ENCODE measurements around the gene PRX. TPM values are rescaled to one million over a fixed set of nuclear protein-coding genes. Genes with fewer than 3 reads are reported as not detected.

PRX gene
- total and polyA plus RNA-seq, 2 of the 13 experiments (the other 11 are each of a cell fraction or from before 2014, with no cell fraction given) = 0.66 TPM

DNA sequence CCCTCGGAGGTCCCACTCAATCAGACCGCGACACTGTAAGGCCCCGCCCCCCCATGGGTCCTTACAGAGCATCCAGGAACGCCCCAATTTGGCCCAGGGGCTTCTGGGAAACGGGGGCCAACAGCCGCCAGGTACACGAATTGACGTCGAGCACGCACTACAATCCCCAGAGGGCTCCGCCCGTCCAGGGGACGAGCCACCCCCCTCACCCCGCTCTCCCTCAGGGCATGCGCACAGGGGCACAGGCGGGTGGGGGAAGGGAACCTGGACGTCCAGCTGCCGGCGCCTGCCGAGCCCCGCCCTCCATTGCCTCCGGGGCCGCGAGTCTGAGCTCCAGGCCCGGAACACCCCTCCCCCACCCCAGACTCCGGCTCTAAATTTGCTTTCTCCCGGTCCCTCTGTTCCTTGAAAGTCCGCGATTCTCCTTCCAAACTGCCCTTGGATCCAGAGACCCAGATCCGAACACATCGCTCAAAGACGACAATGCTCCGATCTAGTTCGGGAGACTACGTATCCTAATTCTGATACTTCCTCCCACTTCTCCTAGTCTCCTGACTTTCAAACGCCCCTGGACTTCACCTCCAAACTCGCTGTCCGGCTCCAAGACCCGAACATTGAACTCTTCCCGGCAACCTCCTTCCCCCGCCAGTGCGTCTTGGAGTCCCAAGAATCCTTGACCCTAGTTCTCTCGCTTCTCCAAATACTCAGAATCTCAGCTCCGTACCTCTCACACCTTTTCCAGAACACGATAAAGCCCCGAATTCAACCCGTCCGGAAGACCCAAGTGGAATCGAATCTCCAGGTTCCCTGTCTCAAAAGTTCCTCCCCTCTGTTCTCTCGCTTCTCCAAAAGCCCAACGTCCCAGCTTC is 30.2 kb upstream of the PRX start (continued):
- TF ChIP-seq MIER2 (CRISPR knock-in tag; IDR thresholded peaks at IDR 0.05) (no peak), CHD4 (IDR thresholded peaks at IDR 0.05; ENCODE audit: borderline replicate concordance, low read length) (no peak), ZNF12 (CRISPR knock-in tag; IDR thresholded peaks at IDR 0.05) (no peak), HOXA7 (CRISPR knock-in tag; IDR thresholded peaks at IDR 0.05) (no peak), PHF8 (CRISPR knock-in tag; IDR thresholded peaks at IDR 0.05) (peak; percentile 45; the same call in 1 of the 2 replicates), GABPA (IDR thresholded peaks at IDR 0.05; ENCODE audit: low read depth, low read length) (no peak), GABPA (CRISPR knock-in tag; IDR thresholded peaks at IDR 0.05; ENCODE audit: low read depth) (peak; percentile 78), NFIB (CRISPR knock-in tag; IDR thresholded peaks at IDR 0.05; ENCODE audit: borderline replicate concordance) (no peak), MYC (CRISPR knock-in tag; IDR thresholded peaks at IDR 0.05; ENCODE audit: borderline replicate concordance) (peak; percentile 76), NFIC (IDR thresholded peaks at IDR 0.05; ENCODE audit: low read length) (no peak), MEIS2 (CRISPR knock-in tag; IDR thresholded peaks at IDR 0.05) (peak; percentile 77), ZNF776 (CRISPR knock-in tag; IDR thresholded peaks at IDR 0.05) (no peak), AHR (CRISPR knock-in tag; IDR thresholded peaks at IDR 0.05) (no peak), ZMAT3 (CRISPR knock-in tag; conservative IDR thresholded peaks at IDR 0.05) (no peak), ZNF256 (CRISPR knock-in tag; conservative IDR thresholded peaks at IDR 0.05) (no peak), ESRRA (CRISPR knock-in tag; IDR thresholded peaks at IDR 0.05; ENCODE audit: low read depth) (no peak; the same call in 1 of the 2 replicates), CERS6 (CRISPR knock-in tag; IDR thresholded peaks at IDR 0.05) (no peak), ZNF143 (CRISPR knock-in tag; IDR thresholded peaks at IDR 0.05) (peak; percentile 91), ZNF101 (CRISPR knock-in tag; IDR thresholded peaks at IDR 0.05; ENCODE audit: borderline replicate concordance, low read depth) (no peak), ATF4 (CRISPR knock-in tag; IDR thresholded peaks at IDR 0.05) (no peak), ZNF333 (CRISPR knock-in tag; IDR thresholded peaks at IDR 0.05; ENCODE audit: borderline replicate concordance) (no peak), MEIS1 (CRISPR knock-in tag; IDR thresholded peaks at IDR 0.05; ENCODE audit: borderline replicate concordance) (no peak; the same call in 1 of the 2 replicates), HDAC6 (IDR thresholded peaks at IDR 0.05; ENCODE audit: low read depth, low read length) (no peak), SMAD3 (CRISPR knock-in tag; IDR thresholded peaks at IDR 0.05) (no peak), CREB1 (IDR thresholded peaks at IDR 0.05) (peak; percentile 80), CREB1 (CRISPR knock-in tag; IDR thresholded peaks at IDR 0.05) (peak; percentile 89), KLF16 (CRISPR knock-in tag; IDR thresholded peaks at IDR 0.05) (no peak; a peak in 1 of 4 replicates)
- TF ChIP-seq, protein P1, sequence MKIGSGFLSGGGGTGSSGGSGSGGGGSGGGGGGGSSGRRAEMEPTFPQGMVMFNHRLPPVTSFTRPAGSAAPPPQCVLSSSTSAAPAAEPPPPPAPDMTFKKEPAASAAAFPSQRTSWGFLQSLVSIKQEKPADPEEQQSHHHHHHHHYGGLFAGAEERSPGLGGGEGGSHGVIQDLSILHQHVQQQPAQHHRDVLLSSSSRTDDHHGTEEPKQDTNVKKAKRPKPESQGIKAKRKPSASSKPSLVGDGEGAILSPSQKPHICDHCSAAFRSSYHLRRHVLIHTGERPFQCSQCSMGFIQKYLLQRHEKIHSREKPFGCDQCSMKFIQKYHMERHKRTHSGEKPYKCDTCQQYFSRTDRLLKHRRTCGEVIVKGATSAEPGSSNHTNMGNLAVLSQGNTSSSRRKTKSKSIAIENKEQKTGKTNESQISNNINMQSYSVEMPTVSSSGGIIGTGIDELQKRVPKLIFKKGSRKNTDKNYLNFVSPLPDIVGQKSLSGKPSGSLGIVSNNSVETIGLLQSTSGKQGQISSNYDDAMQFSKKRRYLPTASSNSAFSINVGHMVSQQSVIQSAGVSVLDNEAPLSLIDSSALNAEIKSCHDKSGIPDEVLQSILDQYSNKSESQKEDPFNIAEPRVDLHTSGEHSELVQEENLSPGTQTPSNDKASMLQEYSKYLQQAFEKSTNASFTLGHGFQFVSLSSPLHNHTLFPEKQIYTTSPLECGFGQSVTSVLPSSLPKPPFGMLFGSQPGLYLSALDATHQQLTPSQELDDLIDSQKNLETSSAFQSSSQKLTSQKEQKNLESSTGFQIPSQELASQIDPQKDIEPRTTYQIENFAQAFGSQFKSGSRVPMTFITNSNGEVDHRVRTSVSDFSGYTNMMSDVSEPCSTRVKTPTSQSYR (CRISPR knock-in tag; IDR thresholded peaks at IDR 0.05; ENCODE audit: borderline replicate concordance) = peak; percentile 98

Data from HepG2 (cell line).